HG03097 (cell line): ENCODE data around the gene MCTP1.
A peak's percentile ranks its signal among the peaks of the same experiment; 100 is the strongest.

Experiments used
- ATAC-seq: cut with Tn5 transposase; IDR thresholded peaks from one replicate; pipeline ENCODE4 v1.9.1; 2021; ENCODE audit not compliant: unreplicated experiment, low FRiP score

The MCTP1 gene

DNA sequence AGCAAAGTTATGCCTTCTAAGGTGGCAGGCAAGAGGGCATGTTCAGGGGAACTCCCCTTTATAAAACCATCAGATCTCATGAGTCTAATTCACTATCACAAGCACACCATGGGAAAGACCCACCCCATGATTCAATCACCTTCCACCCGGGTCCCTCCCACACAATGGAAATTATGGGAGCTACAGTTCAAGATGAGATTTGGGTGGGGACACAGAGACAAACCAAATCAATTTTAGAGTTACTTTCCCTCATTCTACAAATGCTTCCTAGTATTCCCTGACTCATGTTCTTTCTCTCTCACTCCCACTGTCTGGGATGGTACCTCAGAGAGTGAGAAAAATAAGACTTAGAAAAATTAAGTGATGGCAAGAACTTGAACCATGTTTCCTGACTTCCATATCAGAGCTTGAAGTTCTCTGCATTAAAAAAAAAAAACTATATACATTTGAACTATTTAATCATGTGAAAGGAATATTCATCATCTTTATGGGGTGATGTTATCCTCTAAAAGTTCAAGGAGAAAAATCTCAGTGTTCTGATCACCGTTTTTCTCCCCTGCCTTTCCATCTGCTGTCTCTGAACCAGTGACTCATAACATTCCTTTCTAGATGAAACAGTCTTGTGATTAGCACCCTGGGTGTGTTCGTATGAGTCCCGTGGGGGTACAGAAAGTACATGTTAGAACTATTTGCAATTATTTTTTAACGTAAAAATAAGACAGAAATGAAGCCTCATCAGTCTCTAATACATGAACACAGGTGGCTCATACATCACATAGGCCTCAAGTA is 383.5 kb downstream of the MCTP1 start:
- ATAC-seq, result peak; percentile 89

GRCh38 chr5:94900006-94900505 is 384.8 kb downstream of the MCTP1 start:
- no peak for ATAC-seq

GRCh38 chr5:94893412-94894135 is 391.3 kb downstream of the MCTP1 start:
- ATAC-seq, result no peak

- ATAC-seq, result no peak
Observed at GRCh38 chr5:94891972-94892371, 392.9 kb downstream of the MCTP1 start.

DNA sequence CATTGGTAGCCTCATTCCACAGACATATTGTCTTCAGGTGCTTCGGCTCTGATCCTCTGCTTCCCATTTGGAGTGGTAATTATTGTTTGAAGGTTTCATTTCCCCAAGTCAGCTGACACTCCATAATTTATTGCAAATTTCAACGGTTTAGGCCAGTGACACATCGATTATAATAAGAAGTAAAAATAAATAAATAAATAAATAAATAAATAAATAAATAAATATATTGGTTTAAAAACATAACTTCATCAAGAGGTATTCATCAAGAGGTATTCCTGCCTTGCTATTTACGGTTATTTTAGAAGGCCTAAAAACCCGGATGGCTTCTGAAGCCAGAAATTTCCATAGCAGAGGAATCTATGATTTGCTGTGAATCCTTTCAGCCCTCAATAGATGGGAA is 393.3 kb downstream of the MCTP1 start:
- no peak for ATAC-seq

DNA sequence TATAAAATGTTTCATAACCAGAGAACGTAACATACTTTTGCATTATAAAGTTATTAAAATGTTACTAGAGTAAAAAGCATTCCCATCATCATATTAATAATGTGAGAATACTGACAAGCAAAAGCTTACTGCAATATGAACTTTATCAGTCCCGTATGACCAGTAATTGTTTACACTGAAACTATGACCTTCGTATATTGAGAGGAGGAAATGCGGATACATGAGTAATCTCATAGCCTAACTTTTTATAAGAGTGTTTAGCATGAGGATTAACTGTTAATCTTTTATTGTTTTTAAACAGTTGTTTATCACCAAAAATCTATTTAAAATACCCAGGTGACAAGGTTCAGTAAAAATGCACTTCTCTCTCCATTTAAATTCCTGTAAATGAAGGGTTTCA is 394.0 kb downstream of the MCTP1 start:
- ATAC-seq, result no peak

- ATAC-seq, result no peak
Observed at GRCh38 chr5:94888674-94889073, 396.2 kb downstream of the MCTP1 start.

- no peak for ATAC-seq
Observed at GRCh38 chr5:94885931-94886330, 399.0 kb downstream of the MCTP1 start.

DNA sequence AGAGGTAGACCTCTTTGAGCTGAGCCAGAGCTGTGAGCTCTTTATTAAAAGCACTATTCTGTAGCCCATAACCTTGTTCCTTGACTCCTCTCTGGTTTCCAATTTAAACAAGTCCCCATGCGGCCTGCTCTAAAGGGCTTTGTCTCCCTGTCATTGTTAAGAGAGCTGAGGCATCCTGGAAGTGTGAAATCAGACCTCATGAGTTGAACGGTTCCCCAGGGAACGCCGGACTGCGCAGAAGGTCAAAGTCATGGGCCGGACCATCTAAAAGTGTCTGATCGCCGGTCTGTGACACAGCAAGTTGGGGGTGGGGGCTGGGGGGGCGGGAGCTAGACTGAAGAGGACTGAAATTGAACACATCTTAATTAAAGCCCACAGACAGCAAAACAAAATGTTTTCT is 400.6 kb downstream of the MCTP1 start:
- ATAC-seq, result no peak

GRCh38 chr5:94872526-94872925 is 412.4 kb downstream of the MCTP1 start:
- ATAC-seq, result no peak

GRCh38 chr5:94870511-94871183 is 414.2 kb downstream of the MCTP1 start:
- ATAC-seq, result no peak

DNA sequence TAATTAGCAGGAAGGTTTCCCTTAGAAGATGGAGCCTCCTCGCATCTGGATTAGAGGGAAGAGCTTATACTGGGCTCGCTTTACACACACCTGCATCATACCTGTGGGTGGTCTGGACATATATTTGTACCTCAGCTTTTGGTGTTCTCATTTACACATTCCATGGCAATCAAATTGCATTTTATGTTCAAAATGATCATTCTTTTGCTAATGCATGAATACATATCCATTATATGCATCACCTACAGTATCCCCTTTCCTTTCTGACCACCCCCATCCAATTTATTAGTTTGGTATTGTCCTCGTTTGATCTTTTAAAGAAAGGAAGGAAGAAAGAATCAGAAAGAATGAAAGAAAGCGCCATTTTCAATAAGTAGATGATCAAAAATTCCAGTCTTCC is 415.0 kb downstream of the MCTP1 start:
- ATAC-seq, result no peak

DNA sequence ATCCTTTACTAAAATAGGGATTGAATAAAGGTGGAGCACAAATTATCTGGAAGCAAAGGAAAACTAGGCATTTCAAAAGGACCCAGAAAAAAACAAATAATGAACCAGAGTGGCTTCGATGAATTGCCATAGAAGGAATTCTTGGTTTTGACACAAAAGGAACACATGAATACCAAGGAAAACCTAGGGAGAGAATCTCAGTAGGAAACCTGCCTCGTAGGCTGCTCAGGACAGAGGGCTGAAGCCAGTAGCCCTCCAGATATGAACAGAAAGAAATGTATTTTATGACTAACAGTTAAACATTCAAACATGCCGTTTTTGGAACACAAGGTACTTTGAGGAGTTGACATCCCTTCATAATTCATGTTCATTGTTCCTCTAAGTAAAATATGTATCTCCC is 420.9 kb downstream of the MCTP1 start:
- ATAC-seq, result no peak

- ATAC-seq, result no peak
Observed at GRCh38 chr5:94857111-94857510, 427.8 kb downstream of the MCTP1 start.

- no peak for ATAC-seq
Observed at GRCh38 chr5:94856257-94856800, 428.6 kb downstream of the MCTP1 start.

- no peak for ATAC-seq
Observed at GRCh38 chr5:94855543-94855942, 429.4 kb downstream of the MCTP1 start.

DNA sequence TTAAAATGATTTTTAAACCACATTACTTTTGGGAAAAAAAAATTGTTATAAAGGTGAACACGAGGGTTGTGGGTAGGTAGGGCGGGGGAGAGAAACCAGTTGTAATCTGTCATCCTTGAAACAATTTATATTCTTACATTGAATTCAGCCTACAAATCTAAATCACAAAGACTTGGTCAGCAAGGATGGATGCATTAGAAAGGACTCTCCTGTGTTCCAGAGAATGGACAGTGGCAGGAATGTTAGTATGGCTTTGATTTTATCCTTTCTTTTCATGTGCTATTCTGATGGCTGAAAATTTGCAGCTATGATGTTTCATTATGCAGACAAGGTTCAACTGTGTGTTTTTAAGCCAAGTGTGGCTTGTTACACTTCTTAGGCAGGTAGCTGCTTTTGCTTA is 431.8 kb downstream of the MCTP1 start:
- ATAC-seq, result no peak

GRCh38 chr5:94850960-94851359 is 433.9 kb downstream of the MCTP1 start:
- ATAC-seq, result no peak

DNA sequence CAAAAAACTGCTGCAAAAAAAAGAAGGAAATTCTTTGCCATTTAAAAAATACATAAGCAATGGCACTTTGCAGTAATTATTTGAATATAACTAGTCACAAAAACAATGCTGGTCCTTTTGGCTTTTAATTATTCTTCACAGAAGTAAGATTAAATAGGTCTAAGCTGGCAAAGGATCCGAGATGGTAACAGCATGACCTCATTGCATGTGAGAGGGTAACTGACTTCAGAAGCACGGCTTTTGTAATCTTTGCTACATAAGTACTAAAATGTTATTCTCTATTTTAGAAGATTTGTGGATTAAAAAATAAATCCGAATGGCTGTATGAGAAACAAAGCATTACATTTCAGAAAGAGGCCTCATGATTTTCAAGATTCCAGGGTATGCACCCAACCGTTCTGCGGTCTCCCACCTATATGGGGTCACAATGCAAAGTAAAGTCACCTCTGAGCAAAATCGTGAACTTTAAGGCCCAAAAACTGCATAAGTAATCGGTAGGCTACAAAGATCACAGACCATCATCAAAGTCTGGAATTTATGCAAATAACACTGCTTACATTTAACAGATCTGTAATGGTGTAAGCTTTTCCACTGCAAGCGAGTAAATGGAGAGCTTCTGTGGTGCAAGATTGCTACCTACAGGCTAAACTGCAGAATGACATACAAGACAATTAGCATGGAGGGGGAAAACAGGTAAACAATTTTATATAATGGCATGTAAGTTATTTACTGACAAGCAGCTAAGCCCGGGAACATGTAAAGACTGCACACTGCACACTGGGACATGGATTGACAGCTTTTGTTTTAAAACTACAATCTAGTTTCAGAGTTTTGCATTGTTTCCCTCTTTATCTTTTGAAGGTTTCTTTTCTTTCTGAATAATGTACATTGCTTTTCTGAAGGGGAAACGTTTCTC is 434.8 kb downstream of the MCTP1 start:
- peak; percentile 93 for ATAC-seq

GRCh38 chr5:94849324-94849723 is 435.6 kb downstream of the MCTP1 start:
- ATAC-seq, result no peak
